OCI-M2 (cell line): Measurements from ENCODE around the gene GZMM.
"Not testable (repeated sequence)": the region's sequence is repeated elsewhere in the genome, so short reads cannot be mapped to it uniquely, and the experiment has no call there.

Experiments used
- DNase-seq: peaks from one replicate; lab custom pipeline; 2025; ENCODE audit not compliant: unreplicated experiment; lab: John Stamatoyannopoulos, UW

Gene GZMM

DNA sequence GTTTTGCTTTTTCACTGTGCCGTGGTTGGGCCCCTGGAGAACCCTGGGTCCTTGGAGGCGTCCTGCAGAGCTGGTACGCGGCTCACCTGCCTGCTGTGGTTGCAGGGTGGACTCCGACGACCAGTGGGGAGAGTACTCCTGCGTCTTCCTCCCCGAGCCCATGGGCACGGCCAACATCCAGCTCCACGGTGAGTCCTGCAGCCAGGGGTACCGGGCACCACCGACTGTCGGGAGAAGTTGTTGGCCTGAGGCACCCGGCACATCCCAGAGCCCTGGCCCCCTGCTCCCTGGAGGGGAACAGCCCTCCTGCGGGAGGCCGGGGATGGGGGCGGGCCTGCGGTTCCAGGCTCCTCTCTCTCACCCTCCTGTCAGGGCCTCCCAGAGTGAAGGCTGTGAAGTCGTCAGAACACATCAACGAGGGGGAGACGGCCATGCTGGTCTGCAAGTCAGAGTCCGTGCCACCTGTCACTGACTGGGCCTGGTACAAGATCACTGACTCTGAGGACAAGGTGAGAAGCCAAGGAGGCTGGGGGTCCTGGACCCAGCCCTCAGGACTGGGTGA lies 36.5 kb downstream of the GZMM start:
- DNase-seq: no peak

DNA sequence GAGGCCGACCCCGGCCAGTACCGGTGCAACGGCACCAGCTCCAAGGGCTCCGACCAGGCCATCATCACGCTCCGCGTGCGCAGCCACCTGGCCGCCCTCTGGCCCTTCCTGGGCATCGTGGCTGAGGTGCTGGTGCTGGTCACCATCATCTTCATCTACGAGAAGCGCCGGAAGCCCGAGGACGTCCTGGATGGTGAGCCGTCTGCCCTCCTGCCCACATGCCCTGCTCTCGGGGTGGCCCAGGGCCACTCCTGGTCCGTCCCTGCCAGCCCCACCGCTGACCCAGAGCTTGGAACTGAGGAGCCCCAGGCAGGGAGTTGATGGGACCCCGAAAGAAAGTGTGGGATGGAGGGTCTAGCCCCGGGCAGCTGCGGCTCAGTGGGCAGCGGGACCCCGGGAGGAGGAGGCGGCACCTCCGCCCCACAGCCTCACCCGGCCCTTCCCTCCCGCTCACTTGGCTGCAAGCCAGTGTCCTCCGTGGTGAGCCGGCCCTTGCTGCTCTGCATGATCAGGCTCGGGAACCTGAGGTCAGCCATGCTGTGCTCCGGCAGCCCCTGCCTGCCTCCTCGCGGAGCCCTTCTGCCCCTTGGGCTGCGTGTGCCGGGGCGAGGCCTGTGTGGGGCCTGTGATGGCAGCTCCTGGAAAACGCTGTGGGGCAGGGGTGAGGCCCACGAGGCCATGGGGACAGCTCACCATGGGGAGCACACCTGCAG lies 37.7 kb downstream of the GZMM start:
- DNase-seq: no peak

DNA sequence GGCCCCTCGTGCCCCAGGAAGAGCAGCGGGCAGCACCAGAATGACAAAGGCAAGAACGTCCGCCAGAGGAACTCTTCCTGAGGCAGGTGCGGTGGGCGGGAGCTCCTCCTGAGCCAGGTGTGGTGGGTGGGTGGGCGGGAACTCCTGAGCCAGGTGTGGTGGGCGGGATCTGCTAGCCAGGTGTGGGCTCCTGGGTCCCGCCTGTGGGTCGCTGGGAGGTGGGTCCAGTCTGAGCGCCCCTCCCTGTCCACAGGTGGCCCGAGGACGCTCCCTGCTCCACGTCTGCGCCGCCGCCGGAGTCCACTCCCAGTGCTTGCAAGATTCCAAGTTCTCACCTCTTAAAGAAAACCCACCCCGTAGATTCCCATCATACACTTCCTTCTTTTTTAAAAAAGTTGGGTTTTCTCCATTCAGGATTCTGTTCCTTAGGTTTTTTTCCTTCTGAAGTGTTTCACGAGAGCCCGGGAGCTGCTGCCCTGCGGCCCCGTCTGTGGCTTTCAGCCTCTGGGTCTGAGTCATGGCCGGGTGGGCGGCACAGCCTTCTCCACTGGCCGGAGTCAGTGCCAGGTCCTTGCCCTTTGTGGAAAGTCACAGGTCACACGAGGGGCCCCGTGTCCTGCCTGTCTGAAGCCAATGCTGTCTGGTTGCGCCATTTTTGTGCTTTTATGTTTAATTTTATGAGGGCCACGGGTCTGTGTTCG lies 38.8 kb downstream of the GZMM start:
- DNase-seq: no peak

DNA sequence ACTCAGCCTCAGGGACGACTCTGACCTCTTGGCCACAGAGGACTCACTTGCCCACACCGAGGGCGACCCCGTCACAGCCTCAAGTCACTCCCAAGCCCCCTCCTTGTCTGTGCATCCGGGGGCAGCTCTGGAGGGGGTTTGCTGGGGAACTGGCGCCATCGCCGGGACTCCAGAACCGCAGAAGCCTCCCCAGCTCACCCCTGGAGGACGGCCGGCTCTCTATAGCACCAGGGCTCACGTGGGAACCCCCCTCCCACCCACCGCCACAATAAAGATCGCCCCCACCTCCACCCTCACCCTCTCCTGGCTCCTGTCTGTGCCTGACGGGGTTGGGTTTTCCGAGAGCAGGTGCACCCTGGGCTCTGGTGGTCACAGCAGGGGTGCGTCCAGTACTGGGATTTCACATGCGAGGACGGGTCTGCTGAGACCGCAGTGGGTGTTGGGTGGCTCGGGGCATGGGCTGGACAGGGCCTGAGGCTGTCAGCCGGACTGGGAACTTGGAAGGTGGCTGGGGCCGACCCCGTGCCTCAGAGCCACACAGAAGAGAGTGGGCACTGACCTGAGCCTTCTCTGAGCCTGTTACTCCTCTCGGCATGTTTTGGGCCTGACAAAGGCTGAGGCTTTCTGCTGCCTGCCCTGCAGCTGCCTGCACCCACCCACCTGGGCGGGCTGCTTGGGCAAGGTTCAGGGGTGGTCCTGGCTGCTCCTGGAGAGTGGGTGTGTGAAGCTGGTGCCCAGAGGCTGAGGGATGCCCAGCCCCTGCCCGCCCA lies 39.5 kb downstream of the GZMM start:
- no peak for DNase-seq

DNA sequence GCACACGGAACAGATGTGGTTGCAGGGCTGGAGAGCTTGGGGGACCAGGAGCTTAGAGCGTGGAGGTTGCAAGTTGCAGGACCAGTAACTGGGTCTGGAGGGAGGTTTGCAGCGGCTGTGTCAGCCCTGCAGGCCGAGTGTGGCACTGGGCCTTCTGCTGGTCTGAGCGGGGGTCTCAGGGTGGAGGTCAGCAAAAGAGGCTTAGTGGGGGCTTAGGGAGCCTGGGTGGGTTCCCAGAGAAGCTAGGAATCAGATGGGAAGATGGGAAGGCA lies 40.1 kb downstream of the GZMM start:
- DNase-seq: no peak

DNA sequence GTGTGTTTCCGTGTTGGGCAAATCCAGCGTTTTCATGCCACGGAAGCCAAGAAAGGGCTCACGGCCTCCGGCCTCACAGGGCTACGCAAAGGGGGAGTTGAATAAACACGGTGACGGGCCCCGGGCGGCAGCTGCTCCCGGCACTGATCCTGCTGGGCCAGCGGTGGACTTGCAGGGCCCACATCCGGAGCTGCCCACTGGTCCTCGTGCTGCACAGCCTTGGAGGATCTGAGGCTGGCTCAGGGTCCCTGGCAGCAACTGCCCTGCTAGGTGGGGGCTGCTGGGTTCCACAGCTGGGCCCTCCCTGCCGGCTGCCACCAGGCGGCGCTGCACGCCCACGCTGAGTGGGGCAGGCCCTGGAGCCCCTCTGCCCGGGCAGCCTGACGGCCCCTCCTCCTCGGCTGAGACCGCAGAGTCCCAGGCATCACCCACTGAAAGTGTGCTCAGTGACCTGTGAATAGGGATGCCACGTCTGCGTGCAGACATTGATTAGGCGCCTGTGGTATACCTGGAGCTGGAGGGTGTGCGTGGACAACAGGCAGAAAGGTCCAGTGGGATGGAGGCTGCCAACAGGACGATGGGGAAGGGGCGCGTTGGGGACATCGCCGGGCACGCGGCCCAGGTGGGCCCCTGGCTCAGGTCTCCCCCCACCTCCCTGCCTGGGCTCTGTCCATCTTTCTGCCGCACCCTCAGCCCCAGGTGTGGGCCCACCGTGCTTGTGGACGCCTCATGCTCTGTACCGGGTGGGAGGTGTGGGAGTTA lies 40.6 kb downstream of the GZMM start:
- no peak for DNase-seq

DNA sequence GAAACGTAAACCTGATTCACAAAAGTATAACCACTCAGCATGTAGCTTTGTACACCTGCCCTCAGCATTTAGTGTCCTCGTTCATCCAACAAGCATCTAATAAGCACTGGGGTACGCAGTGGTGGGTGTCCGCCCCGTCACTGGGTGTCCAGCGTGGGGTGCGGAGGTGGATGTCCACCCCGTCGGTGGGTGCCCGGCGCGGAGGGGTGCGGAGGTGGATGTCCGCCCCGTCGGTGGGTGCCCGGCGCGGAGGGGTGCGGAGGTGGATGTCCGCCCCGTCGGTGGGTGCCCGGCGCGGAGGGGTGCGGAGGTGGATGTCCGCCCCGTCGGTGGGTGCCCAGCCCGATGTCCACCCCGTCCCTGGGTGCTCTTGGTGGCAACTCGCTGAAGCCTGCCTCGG lies 41.3 kb downstream of the GZMM start:
- not testable (repeated sequence) for DNase-seq

DNA sequence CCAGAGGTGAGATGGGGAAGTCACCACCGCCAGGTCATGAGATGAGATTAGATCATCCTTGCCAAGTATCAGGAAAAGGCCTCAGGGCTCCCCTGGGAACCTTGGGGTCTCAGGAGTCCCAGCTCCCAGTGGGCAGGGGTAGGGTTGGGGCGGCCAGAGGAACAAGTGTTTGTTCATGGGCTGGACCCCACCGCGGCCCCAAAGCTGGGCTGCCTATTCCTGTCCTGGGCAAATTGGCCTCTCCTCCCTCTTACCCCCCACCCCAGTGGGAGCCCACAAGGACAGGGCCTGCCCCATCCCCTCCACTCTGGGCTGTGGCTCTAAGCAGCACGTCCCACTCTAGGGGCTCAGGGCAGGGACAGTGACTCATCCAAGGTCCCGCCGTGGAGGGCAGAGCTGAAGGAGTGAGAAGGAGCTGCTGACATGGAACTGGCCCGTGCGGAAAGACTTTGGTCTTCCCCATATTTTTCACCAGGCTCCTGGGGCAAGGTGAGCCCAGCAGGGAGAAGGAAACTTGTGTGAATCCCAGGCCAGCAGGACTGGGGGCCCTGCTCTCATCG lies 41.8 kb downstream of the GZMM start:
- DNase-seq: no peak

DNA sequence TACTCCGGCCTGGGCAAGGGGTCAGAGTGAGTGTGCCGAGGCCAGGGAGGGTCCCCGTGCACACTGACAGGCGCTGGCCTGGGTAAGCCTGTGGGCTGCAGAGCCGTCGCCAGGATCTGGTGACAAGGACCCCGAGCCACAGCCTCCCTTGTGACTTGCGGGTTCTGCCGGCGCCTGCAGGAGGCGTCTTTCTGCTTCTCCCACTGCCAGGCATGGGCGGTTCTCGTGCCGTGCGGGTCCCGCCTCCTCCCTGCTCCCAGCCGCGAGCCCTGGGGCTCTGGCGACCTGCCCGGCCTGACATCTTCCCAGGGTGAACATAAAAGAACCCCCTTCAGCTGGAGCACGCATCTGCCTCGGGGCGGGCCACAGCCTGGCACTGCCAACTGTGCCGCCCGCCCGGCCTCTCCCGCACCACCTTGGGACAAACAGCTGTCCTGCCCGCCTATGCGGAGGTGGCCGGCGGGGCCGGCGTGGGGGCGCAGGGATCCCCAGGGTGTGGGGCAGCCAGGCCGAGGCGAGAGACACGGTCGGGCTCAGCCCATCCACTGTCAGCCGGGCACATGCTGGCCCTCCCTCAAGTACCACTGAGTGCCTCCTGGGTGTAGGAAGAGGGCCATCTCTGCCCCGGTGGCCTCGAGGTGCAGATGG lies 44.4 kb downstream of the GZMM start:
- no peak for DNase-seq

DNA sequence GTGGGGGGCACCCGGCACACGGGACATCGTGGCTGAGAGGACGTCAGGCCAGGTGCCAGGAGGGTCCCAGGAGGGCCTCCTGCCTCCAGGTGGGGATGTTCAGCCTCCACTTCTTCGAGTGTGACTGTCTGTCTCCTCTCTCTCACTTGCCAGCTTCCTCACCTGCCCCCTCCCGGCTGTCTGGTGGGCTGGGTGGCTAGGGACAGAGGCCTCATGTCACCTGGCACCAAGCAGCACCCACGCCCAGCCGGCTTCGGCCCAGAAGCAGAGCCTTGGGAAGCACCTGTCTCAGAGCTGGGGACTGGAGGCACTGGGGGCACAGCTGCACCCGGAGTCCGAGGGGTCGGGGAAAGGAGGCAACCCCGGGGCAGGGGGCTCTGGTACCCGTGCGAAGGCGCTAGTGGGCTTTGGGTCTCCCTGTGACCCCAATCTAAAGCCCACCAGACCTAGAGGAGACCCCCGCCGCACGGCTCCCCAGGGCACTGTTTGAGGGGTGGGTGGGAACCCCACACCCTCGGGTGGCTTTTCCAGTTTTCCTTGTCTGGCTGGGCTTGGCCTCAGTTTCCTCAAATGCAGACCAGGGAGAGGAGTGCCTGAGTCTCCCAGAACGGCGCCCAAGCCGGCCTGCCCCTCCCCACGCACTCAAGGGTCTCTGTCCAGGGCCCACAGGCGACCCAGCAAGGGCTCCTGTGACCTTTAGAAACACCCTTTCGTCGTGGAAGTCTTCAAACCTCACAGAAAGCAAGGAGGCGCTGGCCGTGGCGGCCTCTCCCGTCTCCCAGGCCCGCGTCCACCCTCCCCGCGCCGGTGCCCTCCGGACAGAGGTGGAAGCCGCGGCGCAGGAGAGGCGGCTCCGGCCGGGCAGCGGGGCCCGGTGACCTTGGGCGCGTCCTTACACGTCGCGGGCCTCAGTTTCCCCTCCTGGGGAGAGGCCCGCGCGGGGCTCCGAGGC lies 45.2 kb downstream of the GZMM start:
- no peak for DNase-seq

DNA sequence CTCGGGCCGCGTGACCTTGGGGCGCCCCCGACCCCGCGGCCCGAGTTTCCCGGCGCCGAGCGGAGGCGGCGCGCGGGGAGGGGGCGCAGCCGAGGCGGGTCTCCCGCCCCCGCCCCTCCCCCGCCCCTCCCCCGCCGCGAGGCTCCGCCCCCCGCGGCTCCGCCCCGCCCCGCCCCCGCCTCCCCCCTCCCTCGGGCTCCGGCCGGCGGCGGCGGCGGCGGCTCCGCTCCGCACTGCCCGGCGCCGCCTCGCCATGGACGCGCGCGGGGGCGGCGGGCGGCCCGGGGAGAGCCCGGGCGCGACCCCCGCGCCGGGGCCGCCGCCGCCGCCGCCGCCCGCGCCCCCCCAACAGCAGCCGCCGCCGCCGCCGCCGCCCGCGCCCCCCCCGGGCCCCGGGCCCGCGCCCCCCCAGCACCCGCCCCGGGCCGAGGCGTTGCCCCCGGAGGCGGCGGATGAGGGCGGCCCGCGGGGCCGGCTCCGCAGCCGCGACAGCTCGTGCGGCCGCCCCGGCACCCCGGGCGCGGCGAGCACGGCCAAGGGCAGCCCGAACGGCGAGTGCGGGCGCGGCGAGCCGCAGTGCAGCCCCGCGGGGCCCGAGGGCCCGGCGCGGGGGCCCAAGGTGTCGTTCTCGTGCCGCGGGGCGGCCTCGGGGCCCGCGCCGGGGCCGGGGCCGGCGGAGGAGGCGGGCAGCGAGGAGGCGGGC lies 46.0 kb downstream of the GZMM start, which contains the start of gene HCN2:
HCN2 (plus strand) TSS at position 189 of the 703 bp plus-strand sequence; CDS start at position 254, 65 bp downstream.
- no peak for DNase-seq

DNA sequence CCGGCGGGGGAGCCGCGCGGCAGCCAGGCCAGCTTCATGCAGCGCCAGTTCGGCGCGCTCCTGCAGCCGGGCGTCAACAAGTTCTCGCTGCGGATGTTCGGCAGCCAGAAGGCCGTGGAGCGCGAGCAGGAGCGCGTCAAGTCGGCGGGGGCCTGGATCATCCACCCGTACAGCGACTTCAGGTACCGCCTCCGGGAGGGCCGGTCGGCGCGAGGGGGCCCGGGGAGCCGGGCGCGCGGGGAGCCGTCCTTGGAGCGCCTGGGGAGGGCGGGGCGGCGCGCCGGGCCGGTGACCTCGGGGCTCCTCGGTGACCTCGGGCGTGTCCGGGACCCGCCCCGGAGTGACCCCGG lies 46.5 kb downstream of the GZMM start:
- DNase-seq: no peak

DNA sequence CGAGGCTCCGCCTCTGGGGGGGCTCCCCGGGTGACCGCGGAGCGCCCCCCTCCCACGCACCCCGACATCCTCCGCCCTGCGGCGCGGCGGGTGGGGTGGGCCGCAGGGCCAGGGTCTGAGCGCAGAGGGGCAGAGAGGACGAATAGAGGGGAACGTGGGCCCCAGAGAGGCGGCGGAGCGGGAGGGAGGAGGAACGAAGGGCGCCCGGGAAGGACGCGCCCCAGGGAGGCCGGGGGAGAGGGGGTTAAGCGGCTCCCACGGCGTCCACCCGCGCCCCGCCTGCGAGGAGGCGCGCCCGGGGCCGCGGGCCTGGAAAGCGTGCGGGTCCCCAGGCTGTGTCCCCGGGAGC lies 46.9 kb downstream of the GZMM start:
- no peak for DNase-seq

DNA sequence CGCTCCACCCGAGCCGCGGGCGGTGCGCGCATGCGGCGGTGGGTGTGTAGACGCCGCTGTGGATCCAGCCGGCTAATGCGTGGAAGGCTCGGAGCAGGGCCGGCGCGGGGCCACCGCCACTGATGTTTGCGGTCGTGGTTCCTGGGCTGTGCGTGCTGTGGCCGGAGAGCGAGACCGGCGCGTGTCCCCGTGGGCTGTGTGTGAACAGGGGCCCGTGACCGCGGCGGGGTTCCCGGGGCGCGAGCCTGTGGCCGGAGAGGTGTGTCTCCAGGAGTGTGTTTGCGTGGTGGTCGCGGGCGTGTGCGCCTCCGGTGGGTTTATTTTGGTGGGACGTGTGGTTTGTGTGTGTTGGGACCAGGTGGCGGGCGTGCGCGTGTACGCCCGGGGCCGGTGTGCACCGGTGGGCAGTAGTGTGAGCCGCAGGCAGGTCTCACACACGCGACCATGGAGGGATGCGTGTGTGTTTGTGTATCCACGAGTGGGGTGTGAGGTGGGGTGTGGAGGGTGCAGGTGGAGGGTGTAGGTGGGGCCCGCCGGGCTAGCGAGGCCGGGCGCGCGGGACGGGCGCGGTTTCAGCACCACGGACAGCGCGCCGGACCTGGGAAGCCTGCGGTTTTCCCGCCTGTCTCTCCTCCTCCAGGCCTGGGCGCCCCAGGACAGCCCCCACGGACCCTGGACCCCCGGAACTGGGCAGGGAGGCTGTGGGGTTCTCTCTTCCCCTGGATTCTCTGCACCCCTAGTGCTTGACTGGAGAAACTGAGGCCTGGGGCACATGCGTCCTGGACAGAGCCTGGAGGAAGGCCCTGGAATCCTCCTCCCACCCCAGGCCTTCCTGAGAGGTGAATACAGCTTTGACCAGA lies 47.5 kb downstream of the GZMM start:
- no peak for DNase-seq

DNA sequence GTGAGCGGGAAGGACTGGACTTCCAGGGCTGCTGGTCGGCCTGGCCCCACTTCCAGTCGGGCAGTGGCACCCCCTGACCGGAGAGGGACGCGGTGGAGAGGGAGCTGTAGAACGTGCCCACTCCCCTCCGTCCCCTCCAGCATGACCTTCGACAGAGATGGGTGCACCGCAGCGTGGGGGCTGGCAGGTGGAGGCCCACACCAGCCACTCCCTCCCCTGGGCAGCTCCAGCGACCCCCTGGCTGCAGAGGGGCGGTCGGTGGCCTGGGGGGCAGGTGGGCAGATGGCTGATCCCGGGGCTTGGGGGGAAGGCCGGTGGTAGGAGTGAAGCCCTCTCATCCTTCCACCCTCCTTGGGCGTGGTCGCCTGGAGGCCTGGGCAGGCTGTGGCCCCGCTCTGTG lies 48.2 kb downstream of the GZMM start:
- DNase-seq: no peak

DNA sequence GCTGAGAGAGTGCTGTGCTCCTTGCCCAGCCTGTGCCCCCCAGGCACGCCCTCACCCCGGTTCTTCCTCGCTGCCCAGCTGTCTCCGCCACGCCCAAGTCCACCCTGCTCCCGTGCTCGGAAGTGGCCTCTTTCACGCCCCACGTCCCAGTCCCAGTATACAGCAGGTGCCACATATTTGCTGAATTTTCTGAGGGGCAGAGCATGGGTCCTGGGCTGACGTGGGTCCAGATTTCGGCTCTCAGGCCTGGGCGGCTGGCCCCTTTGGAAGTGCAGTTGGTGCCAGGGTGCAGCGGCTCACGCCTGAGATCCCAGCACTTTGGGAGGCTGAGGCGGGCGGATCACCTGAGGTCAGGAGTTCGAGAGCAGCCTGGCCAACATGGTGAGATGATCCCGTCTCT lies 49.2 kb downstream of the GZMM start:
- DNase-seq: no peak

DNA sequence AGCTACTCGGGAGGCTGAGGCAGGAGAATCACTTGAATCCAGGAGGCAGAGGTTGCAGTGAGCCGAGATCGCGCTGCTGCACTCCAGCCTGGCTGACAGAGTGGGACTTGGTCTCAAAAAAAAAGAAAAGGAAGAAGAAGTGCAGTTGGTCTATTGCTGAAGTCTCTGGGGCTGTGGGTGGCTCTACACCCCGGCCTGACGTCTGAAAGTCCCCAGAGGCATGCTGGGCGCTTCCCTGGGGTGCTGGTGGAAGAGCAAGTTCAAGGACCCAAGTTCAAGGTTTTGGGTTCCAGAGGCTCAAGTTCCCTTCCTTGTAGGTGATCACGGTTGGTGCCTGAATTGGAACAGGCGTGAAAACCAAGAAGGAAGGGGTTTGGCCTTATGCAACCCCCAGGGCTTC lies 49.7 kb downstream of the GZMM start:
- DNase-seq: no peak
